ENCODE results near the gene PTPRD. TPM values are rescaled to one million over a fixed set of nuclear protein-coding genes. Genes with fewer than 3 reads are reported as not detected.

PTPRD gene
- polyA plus RNA-seq, 12 donors, result 35.0 to 104 (median 78.4) TPM; not detected in 1

DNA sequence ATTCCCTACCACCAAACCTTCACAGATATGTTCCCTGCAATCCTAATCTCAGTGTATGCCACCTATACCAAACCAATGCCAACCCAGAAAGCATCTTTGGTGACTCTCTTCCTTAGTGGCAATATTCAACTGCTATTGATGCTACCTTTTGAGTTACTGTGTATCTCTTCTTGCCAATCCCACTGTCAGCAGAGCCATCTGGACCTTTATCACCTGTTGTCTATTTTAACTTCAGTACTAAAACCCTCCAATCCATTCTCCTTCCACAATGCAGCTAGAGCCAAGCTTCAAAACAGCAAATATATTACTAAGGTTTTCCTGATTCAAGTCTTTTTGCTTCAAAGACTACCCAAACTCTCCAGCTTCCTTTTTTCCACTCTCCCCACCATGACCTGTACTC lies 2036.1 kb downstream of the PTPRD start:
- no peak for DNase-seq

- no peak for DNase-seq
Measured at GRCh38 chr9:8574846-8575245, 2038.0 kb downstream of the PTPRD start.

DNA sequence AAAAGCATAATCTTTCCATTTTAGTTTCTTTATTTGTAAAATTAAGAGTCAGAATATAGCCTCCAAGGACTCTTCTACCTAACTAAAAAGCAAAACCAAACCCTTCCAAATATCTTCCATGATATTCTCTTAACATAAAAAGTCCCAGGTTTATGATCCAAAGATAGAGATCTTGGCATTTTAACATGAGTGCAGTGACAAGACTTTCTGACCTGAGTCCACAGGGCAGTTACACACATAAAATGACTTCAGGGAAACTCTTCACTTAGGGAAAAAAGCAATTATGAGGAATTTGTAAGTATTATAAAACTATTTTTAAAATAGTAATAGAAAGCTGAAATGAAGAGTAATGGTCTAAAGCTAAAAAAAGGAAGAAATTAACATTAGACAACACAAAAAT lies 2040.6 kb downstream of the PTPRD start:
- DNase-seq, result no peak

DNA sequence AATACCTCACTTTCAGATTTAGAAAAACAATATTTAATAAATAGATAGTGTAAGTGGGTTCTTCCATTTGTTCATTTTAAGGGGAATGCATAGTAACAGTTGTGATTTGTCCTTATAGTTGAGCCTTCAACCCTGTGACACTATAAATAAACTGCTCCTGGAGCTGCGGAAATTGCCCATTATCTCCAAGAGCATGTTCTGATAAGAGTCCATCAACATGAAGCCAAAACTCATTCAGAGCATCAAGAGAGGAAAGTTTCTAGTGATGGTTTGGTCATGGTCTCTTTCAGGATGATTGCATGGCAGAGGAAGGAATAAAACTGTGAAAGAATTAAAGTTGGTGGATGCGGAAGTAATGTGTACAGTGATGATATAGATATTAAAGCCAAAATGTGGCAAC lies 2041.2 kb downstream of the PTPRD start:
- DNase-seq, result no peak

DNA sequence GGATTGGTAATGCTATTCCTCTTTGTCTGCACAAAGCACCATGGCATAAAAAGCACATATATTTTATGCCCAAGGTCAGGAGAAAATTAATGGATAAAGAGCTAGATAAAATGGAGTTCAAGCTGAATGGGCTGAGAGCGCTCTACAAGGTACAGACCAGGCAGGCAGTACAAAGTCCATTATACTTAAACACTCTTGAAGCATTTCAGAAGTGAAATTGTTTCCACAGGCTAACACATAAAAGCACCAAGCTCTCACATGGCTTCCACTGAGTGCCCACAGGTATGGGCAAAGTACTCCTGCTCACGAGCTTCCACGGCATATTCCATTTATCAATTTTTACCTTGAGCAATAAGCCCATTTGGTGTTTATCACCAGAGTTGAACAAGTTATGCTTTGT lies 2042.0 kb downstream of the PTPRD start:
- no peak for DNase-seq

DNA sequence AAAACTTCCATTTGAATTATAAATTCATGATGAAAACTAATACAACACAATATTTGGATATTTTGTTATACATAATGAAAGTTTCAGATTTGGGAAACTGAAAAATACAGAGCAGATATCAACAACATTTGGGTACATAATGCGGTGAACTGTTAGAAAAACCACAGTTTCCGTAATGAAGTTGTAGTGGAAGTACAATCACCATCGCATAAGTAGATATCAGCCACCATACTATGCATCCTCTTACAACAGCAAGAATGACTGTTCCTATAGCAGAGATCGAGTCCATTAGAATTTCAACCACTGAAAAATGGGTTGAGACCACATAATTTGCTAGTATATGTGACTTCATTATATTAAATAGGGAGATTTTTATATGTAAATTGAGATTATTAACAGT lies 2043.0 kb downstream of the PTPRD start:
- no peak for DNase-seq

GRCh38 chr9:8567963-8568579 lies 2044.7 kb downstream of the PTPRD start:
- no peak for DNase-seq

GRCh38 chr9:8564960-8565359 lies 2047.8 kb downstream of the PTPRD start:
- no peak for DNase-seq

- no peak for DNase-seq
Measured at GRCh38 chr9:8560560-8561525, 2052.0 kb downstream of the PTPRD start.

DNA sequence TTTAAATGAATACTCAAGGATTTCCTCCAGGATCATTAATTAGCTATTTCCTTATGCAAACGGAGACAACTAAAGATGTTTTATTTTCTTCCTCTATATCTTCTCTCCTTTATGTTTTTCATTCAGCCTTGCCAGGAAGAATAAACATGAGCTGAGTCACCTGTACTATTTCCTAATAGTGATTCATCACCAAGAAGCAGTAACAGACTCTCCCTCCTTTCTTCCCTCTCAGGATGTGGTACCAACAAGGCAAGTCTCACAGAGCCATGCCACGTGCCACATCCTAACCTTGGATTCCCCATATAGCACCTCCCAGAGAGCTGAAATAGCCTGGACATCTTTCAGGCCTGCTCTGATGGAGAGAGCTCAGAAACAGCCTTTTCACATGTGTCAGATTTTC lies 2054.6 kb downstream of the PTPRD start:
- DNase-seq, result no peak

GRCh38 chr9:8555762-8556500 lies 2056.9 kb downstream of the PTPRD start:
- peak; percentile 88 for DNase-seq

- no peak for DNase-seq
Measured at GRCh38 chr9:8553444-8553843, 2059.4 kb downstream of the PTPRD start.

- no peak for DNase-seq
Measured at GRCh38 chr9:8552732-8553131, 2060.1 kb downstream of the PTPRD start.

DNA sequence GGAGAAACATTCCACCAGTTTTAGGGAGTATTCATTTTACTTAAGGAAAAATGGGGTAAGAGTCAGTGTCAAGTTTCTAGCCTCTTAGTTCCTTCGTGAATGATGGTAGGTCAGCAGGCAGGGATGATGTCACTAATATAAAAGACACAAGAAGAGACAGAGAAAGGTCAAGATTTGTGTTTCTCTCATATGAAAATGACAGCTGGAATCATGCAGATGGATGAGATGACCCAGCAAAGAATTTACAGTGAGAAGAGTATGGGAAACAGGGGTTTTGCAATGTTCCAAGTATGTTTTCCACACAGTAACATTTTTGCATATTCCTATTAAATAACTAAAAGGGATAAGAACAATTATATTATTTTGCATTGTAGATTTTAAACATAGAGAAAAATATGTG lies 2063.6 kb downstream of the PTPRD start:
- no peak for DNase-seq

GRCh38 chr9:8543219-8543618 lies 2069.6 kb downstream of the PTPRD start:
- no peak for DNase-seq

DNA sequence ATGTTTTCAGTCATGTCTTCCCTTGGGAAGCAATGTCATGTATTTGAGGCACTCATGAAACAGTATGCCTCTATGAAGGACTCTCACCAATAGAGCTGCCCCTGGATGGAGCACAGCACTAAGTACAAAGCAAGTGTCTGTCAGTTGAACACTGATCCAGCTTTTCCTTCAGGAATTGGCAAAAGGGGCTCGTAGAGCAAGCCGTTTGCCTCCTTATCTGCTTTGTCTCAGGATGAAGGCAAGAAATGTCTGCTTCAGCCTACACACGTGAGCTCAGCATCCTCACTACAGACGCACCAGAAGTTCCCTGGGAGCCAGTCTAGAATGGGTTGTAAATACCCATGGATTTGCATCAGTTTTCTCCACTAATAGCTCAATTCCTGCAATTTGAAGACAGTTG lies 2070.3 kb downstream of the PTPRD start:
- DNase-seq, result no peak

DNA sequence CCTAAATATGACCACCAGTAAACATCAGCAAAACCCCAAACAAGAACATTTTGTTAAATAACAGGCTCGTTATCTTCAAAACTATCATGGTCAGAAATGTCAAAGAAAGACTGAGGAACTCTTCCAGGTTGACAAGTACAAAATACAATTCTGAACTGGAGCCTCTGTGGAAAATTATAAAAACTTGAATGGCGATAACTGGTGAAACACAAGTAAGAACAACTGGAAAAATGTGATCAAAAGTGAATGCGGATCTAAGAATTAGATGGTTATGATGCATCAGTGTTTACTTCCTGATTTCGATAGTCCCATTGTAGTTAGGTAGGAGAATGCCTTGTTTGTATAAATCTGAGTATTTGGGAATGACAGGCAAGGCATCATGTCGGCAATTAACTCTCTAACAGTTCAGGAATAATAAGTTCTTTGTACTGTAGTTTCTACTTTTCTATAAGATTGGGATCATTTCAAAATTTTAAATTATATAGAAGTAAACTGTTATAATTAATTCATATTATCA lies 2073.1 kb downstream of the PTPRD start:
- DNase-seq, result no peak

DNA sequence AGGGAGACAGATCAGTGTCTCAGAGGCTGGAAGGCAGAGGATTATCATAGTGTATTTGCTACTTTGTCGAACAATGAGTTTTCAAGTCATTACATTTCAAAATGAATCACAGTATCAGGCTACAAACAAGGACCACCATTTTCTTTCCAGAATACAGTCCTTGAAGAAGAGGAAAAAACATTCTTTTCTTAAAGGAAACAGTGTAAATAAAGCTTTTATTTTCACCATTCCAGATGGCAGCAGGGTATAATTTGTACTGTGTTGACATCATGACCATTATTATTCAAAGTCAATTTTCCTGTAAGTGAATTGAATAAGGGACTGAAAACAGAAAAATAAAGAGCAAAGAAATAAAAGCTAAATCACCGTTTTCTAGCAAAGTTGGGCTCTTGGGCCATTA lies 2076.0 kb downstream of the PTPRD start:
- no peak for DNase-seq

- DNase-seq, result no peak
Measured at GRCh38 chr9:8534828-8535227, 2078.0 kb downstream of the PTPRD start.

DNA sequence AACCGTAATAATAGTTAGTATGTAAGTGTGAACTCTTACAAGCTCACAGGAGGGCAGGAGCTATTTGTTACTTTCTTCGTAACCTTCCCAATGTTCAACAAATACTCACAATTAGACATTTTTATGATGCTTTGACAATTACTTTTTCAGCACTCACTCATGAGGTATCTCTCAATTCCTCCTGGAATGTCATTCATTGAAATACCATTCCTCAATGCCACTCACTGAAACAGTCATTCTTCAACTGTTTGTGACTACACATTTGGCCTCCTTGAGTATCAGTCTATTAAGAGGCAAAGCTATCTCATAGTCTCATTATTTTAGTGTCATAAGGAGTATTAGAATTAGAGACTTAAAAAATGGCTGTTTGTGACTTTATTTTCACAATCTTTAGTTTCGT lies 2079.1 kb downstream of the PTPRD start:
- DNase-seq, result no peak

DNA sequence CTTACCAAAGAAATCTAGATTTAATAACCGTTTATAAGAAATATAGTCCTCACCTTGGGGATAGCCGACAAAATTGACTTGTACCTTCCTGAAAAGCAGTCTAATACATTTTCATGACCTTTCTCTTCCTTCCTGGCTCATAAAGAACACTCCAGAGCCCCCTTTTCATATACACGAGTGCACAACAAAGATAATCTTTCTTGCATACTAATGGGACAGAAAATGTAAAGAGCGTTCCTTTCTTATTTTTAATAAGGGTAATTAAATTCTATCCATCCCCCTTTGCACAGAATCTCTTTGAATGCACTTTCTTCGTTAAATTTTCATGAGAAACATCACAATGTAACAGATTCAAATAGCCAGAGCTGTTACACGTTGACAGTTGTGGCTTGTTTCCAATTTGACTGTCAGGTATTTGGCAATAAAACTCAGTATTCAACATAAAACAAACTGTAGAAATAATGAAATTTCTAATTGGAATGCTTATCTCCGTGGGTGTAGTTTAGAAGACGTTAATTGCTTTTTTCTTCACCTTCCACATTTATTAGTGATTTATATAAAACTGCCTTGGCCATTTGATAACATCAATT lies 2080.9 kb downstream of the PTPRD start:
- DNase-seq, result no peak

GRCh38 chr9:8521112-8521511 lies 2091.7 kb downstream of the PTPRD start:
- no peak for DNase-seq

All from muscle of arm (tissue), 12 donors.